COLO668 (cell line): ENCODE measurements around the gene PER2.

Experiments
- DNase-seq: peaks from one replicate; lab custom pipeline; 2025; ENCODE audit not compliant: unreplicated experiment; lab: John Stamatoyannopoulos, UW

The PER2 gene

GRCh38 chr2:238233625-238234024, 54.8 kb downstream of the PER2 start:
- no peak for DNase-seq

- DNase-seq = no peak
Observed at GRCh38 chr2:238231809-238232208, 56.6 kb downstream of the PER2 start.

GRCh38 chr2:238231251-238231793, 57.1 kb downstream of the PER2 start:
- DNase-seq = peak; percentile 47

DNA sequence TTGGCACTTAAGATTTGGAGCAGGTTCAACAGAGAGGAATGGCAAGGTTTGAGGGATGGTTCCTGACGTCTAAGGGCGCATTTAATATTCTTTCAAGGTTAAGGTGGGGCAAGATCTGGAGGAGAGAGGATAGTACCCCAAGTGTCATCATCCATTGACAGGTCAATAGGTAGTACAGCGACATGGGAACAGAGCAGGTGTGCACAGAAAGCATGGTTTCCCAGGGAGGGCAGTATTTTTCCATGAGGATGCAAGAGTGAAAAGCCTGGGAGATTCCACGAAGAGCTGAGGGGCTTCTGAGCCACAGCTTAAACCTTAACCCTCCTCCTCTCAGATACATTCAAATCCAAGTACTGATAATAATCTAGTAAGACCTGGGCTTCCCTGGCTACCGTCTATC, 57.7 kb downstream of the PER2 start:
- no peak for DNase-seq

DNA sequence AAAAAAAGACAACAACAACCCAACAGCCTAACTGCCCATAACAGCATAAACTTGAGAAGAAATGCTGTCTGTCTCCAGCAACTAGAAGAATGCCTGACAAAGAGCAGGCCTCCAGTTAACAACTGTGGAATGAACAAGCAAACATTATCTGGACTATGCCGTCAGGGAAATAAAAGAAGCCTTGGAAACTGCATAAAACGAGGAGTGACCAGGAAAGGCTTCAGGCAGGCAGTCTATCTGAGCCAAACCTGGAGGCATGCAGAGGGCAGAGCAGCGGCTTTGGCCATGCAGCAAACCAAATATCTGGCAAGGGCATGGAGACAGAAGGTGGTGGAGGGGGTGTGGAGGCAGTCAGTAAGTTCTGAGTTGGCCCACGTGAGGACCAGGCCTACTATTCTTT, 59.7 kb downstream of the PER2 start:
- DNase-seq = no peak

DNA sequence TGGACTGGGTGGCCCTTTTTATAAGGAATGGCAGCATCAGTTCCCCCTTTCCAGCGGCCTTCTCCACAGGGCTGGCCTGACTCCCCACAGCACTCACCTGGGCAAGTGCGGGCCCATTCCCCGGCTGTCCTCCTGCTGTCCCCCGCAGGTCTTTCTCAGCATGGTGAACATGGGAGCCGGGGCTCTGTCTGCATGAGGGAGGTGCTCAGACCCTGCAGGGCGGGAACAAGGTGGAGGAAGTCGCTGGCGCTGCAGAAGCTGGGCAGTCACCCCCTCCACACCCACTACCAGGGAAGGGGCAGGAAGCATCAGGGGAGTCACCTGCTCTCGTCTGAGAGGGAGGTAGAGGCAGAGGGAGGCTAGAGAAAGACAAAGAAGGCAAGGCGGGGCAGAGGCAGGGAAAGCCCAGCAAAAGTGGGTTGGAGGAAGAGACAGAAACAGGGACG, 60.8 kb downstream of the PER2 start:
- DNase-seq = no peak

DNA sequence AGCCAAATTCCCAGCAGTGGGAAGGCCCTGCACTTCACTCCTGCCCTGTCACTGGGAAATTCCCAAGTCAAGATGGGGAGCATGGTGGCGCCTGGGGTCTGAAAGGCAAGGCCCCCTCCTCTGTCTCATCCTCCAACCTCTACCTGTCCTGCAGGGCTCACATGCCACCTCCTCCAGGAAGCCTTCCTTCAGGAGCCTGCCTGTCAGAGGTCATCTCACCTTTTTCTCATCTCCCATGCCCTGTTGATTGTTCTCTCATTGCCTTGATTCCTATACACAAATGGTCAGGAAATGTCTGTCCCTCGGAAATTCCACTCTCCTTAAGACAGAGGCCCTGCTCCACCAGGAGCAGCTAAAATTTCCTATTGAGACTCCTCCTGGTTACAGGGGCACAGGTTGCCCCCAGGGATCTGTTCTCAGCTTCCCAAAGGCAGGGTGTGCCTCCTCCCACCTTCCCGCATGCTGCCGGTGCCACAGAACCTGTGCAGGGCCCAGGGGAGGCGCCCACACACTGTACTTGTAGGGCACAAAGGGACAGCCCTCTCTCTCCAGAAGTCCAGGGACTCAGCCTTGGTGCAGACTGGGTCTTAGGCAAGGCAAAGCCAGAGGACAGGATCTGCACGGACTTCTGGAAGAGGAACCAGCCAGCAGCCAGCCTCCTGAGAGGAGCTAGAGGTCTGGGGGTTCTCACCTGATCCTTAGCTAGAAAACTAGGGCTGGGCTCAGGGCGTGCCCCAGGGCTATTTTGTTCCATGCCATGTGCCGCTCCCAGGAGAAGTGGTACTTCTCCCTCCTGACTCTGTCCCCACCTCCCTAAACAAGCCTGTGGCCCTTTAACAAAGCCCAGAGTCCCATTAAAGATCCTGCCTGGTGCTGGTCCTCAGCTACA, 61.5 kb downstream of the PER2 start:
- no peak for DNase-seq

- no peak for DNase-seq
Observed at GRCh38 chr2:238225911-238226697, 62.3 kb downstream of the PER2 start.

DNA sequence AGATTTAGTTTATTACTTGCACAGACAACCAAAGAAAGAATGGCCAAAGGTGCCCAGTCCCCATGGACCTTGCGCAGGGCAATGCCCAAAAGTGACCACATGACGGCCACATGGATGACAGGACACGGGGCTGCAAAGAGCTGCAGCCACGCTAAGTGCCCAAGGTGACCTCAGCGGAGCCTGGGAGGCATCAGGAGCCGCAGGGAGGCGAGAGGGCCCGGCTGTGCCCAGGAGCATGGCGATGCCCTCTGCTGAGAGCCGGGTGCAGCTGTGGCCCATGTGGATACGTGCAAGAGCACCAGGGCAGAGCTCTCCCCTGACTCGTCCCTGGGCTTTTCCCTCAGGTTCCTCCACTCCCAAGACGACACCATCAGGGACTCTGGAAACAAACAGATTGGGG, 63.3 kb downstream of the PER2 start:
- no peak for DNase-seq

- no peak for DNase-seq
Observed at GRCh38 chr2:238224356-238225035, 63.9 kb downstream of the PER2 start.

- DNase-seq = peak; percentile 35
Observed at GRCh38 chr2:238220892-238221521, 67.4 kb downstream of the PER2 start.

- DNase-seq = no peak
Observed at GRCh38 chr2:238220274-238220891, 68.0 kb downstream of the PER2 start.

- DNase-seq = no peak
Observed at GRCh38 chr2:238216651-238217184, 71.7 kb downstream of the PER2 start.

GRCh38 chr2:238207006-238207405, 81.4 kb downstream of the PER2 start:
- no peak for DNase-seq

GRCh38 chr2:238203973-238204683, 84.3 kb downstream of the PER2 start:
- DNase-seq = no peak

GRCh38 chr2:238203094-238203972, 85.1 kb downstream of the PER2 start, which contains the start of gene ILKAP:
Gene ILKAP, minus strand, starts transcription at chr2:238203695. Its CDS starts 142 bp downstream, at chr2:238203553.
- peak; percentile 94 for DNase-seq

DNA sequence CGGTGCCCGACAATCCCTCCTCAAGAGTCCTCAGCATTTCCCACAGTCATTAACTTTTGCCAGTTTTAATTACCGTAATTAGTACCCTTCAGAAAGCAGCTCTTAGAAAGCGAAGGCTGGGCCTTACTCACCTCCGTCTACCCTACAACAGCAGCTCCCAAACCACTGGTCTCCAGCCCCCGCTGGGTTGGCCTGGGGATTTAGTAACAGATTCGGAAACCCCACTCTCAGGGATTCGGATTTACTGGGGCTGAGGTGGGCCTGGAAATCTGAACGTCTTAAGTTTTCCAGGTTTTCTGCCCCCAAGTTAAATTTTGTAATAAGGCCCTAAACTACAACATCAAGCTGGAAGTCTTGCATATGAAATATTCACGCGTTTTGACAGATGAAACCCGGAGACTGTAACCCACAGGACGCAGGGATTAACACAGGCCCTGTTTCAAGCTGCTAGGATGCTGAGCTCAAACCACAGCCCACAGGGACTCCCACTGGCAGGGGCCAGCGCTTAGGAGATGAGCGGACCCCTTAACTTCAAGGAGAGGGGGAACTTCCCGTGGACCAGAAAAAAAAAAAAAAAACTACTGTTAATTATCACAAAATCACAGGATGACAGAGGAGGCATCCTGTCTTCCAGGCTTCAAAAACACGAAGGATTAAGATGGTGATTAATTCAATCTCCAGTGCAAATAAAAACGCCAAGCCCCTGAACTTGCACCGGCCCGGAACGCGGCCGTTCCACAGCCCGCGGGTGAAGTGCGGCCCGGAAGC, 85.9 kb downstream of the PER2 start:
- peak; percentile 13 for DNase-seq
